GM19372 (cell line): ENCODE measurements around the gene ROR2.

Experiments used
- ATAC-seq: cut with Tn5 transposase; IDR thresholded peaks from one replicate; pipeline ENCODE4 v1.9.1; 2021; ENCODE audit warnings: mild to moderate bottlenecking, low read depth, moderate library complexity; ENCODE audit not compliant: unreplicated experiment

The ROR2 gene

DNA sequence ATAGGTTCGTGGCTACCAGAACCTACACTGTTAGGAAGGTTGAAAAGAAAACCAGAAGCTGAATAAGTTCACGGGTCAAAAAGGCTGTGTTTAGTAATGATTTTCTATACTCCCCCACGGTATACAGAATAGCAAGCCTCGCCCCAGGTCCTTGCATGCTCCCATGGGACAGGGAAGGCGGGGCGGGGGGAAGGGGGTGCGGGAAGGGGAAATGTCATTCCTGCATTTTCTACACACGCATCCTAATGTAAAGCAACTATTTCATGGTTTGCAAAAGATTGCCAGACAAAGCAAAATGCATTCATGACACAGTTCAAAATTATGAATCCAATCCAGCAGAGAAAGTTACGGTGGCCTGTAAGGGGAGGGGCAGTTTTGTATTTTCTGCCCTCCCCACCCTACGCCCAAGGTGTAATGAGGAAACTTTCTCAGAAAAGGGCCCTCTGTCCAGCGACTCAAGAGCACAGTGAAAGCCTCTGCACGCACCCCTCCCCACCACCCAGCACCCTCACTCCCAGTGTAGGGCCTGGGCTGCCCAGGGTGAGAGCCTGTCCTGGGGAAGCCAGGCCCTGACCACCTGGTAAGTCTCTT, 105.2 kb downstream of the ROR2 start:
- no peak for ATAC-seq

- no peak for ATAC-seq
Measured at GRCh38 chr9:91844190-91844589, 105.8 kb downstream of the ROR2 start.

GRCh38 chr9:91843623-91844148, 106.3 kb downstream of the ROR2 start:
- no peak for ATAC-seq

GRCh38 chr9:91843093-91843492, 106.9 kb downstream of the ROR2 start:
- ATAC-seq, result no peak

DNA sequence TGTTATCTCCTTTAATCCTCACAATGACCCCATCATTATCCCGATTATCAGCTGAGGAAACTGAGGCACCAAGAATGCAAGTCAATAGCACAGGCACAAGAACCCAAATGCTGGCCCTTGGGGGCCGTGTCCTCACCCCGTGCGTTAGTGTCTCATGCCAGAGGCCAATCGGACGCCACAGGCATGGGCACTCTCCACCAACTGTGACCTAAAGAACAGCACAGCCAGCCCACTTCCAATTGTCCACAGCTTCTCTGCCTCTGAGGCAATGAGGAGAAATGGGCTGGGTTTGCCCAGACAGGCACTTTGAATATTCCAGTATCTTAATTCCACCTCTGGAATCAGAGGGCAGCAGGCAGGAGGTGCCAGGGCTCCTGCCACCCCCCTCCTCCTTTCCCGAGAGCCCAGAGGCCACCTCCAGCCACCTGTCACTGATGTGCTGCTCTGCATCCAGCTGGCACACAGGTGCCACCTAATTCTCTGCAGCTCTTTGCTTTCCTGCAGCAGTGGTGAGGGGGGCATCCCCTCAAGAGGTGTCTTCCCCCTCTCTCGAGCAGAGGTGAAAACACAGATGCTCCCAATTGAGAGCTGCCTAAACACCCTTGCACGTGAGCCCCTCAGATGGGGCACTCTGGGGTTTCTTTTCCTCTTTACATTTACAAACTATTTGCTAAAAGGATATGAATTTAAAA, 107.5 kb downstream of the ROR2 start:
- ATAC-seq, result no peak

DNA sequence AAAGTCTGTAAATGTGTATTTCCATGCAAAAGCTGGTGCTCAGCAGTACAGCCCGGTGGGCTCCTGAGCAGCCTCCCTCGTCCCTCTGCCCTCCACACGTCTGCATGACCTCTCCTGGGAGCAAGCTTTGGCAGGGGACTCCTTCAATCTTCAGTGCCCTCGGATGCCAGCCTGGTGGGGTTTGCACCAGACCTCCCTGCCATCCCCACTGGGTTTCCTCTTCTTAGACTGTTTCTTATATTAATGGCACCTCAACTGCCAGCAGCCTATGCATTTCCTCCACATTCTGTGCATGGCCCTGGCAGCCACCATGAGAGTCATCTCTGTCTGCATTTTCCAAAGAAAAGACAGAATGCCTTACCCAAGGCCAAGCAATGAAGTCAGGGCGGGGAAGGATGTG, 108.4 kb downstream of the ROR2 start:
- no peak for ATAC-seq

DNA sequence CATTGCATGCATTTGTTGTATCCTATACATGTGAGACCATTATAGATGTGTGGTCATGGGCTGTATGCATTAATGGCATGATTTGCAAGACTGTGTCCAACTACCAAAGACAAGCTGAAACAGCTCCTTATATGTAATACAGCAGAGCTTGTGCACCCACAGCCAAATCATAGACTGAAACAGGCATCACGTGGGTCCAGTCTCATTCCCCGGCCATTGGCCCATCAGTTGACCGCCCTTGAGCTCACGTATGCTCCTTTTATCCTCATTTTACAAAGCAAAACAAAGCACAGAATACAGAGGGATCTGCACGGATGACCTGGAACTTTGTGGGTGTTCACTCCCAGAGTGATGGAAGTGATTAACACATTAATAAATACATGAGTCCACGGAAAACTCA, 109.1 kb downstream of the ROR2 start:
- no peak for ATAC-seq

DNA sequence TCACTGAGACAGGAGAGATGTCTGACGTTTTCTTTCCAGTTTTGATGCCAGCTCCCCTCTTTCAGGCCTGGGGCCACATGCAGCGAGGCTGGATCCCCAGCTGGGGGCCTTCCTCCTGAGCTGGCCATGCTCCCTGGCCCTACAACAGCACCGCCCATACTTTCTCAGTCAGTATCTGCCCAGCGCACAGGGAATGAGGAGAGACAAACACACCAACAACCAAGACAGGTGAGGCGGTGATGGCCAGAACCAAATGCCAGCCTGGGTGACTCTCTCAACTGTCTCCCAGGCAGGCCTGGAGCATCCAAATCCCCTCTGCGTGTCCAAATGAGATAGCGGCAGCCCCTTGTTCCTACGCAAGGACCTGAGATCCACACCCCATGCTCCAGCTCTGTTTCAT, 109.6 kb downstream of the ROR2 start:
- ATAC-seq, result no peak

GRCh38 chr9:91839926-91840465, 110.0 kb downstream of the ROR2 start:
- ATAC-seq, result no peak

GRCh38 chr9:91837981-91838731, 111.9 kb downstream of the ROR2 start:
- ATAC-seq, result no peak

GRCh38 chr9:91836515-91836914, 113.5 kb downstream of the ROR2 start:
- no peak for ATAC-seq

DNA sequence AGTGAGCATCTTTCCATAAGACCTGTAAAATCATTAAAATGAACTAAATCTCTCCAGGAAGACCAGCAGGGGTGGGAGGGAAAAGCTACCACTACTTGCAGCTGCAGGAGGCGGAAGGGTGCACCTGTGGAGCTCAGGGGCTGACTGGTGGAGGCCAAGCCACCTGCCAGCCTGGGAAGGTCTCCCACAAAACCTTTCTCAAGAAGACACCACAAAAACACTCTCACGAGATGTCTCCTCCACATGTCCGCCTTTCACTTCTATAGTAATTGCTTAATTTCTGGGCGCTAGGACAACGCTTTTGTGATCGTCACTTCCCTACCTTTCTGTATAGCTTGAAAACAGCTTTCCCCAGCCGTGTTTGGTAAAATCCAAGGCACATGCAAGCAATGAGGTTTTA, 114.4 kb downstream of the ROR2 start:
- ATAC-seq, result no peak

DNA sequence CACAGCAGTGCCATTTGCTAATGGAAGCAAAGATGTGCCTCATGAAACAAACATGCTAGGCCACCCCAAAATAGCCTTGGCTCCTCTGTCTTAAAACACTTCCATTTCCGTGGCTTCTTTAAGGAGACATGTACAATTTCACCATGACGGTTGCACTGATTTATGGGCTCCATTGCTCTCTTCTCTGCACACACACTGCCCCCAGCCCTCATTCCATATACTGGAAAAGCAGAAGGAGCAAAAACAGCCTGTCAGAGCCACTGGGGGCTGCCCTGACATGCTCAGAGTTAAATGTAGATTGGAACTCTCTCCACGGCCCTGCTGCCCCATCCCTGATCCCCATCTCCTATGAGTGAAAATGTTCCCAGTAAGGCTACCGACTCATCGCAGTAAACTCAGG, 114.8 kb downstream of the ROR2 start:
- ATAC-seq, result no peak

- ATAC-seq, result no peak
Measured at GRCh38 chr9:91834740-91835139, 115.3 kb downstream of the ROR2 start.

- no peak for ATAC-seq
Measured at GRCh38 chr9:91833878-91834255, 116.2 kb downstream of the ROR2 start.

- no peak for ATAC-seq
Measured at GRCh38 chr9:91833096-91833877, 116.7 kb downstream of the ROR2 start.

DNA sequence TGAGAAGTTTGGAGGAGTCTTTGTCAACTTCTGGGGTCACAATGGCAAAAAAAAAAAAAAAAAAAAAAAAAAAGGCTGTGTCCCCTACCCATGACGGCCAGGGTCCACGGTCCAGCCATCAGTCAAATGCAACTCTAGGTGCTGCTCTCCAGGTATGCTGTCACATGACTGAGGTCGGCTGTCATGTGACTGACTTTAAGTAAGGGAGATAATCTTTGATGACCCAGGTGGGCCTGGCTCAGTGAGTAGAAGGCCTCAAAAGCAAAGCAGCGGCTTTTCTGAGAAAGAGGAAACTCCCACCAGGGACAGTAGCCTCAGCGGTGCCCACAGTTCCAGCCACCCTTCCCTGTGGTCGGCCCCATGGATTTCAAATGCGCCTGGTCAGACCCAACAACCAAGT, 117.7 kb downstream of the ROR2 start:
- no peak for ATAC-seq

GRCh38 chr9:91825866-91826265, 124.2 kb downstream of the ROR2 start:
- no peak for ATAC-seq

DNA sequence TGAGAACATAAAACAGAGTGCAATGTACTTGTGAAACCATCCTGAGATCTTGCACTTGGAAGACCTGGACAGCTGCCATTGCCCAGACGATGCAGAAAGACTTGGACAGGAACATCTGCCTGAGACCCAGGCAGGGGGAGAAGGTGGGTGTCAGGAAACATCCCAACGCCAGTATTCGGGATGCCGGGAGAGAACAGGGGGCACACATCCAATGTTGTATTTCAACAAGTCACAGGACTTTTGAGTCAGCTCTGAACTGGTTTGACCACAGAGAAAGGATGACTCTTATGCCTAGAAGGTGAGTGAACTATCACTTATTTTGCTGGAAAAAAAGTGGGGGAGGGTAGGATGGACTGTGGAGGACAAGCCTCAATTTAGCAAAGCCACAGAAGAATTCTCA, 124.6 kb downstream of the ROR2 start:
- no peak for ATAC-seq

- ATAC-seq, result no peak
Measured at GRCh38 chr9:91824601-91825305, 125.3 kb downstream of the ROR2 start.
